Keratinocyte (primary cell): ENCODE data around the gene SSX3. TPM values are rescaled to one million over a fixed set of nuclear protein-coding genes. Genes with fewer than 3 reads are reported as not detected.
"Not testable (repeated sequence)": the region's sequence is repeated elsewhere in the genome, so short reads cannot be mapped to it uniquely, and the experiment has no call there.

ENCODE experiments used
- DNase-seq: peaks from one replicate; pipeline ENCODE4 v3.0.0-alpha.2; 2011; ENCODE audit warnings: low read depth, missing footprints, low spot score
- FAIRE-seq: peaks from 2 replicates; lab custom pipeline; 2011; peaks lifted over from hg19 to GRCh38; lab: Jason Lieb, UNC
- H2AFZ ChIP-seq: 2 replicates; pipeline ENCODE4 v1.6.0; 2012; ENCODE audit warnings: low read length, control low read depth, inconsistent platforms; ENCODE audit not compliant: control insufficient read depth
- H3K27ac ChIP-seq: 2 replicates; pipeline ENCODE4 v1.5.1; 2011; ENCODE audit warnings: low read length; ENCODE audit not compliant: control insufficient read depth, insufficient read depth
- H3K27me3 ChIP-seq: 3 replicates; pipeline ENCODE4 v1.6.0; 2011; ENCODE audit warnings: low read length; ENCODE audit not compliant: control insufficient read depth, insufficient read depth; ENCODE audit errors: extremely low read depth
- H3K36me3 ChIP-seq, 2 experiments: 2 replicates in 1 of 2; 3 replicates in 1 of 2; pipeline ENCODE4 v1.5.1; 2011; ENCODE audit warnings: low read length in 2 of 2, mild to moderate bottlenecking in 1 of 2; ENCODE audit not compliant: control insufficient read depth in 2 of 2, insufficient read depth in 2 of 2; ENCODE audit errors: extremely low read depth in 1 of 2
- H3K4me1 ChIP-seq: 3 replicates; pipeline ENCODE4 v1.5.1; 2011; ENCODE audit warnings: low read length; ENCODE audit not compliant: control insufficient read depth, insufficient read depth; ENCODE audit errors: extremely low read depth
- H3K4me2 ChIP-seq: 3 replicates; pipeline ENCODE4 v1.6.0; 2011; ENCODE audit warnings: low read depth, low read length; ENCODE audit not compliant: control insufficient read depth, insufficient read depth; ENCODE audit errors: extremely low read depth
- H3K4me3 ChIP-seq, 3 experiments: fragments of 200-600 bp in 1 of 3; sonication (generic) in 1 of 3; 2 replicates in 2 of 3; 3 replicates in 1 of 3; pipeline ENCODE4 v1.5.1; 2011 to 2016; ENCODE audit warnings: low read length in 3 of 3, mild to moderate bottlenecking in 3 of 3, control low read depth in 2 of 3, inconsistent platforms in 1 of 3, low read depth in 1 of 3, mixed read lengths in 1 of 3, mixed run types in 1 of 3, moderate library complexity in 1 of 3; ENCODE audit not compliant: control insufficient read depth in 2 of 3, insufficient read depth in 2 of 3; ENCODE audit errors: extremely low read depth in 1 of 3
- H3K79me2 ChIP-seq: 2 replicates; pipeline ENCODE4 v1.6.0; 2012; ENCODE audit warnings: low read length; ENCODE audit not compliant: control insufficient read depth, insufficient read depth
- H3K9ac ChIP-seq: 3 replicates; pipeline ENCODE4 v1.6.0; 2011; ENCODE audit warnings: low read length; ENCODE audit not compliant: control insufficient read depth, insufficient read depth; ENCODE audit errors: extremely low read depth
- H3K9me1 ChIP-seq: 3 replicates; pipeline ENCODE4 v1.6.0; 2011; ENCODE audit warnings: low read length; ENCODE audit not compliant: control insufficient read depth, insufficient read depth; ENCODE audit errors: extremely low read depth
- H3K9me3 ChIP-seq: 2 replicates; pipeline ENCODE4 v1.5.1; 2012; ENCODE audit warnings: low read depth, low read length; ENCODE audit not compliant: control insufficient read depth
- H4K20me1 ChIP-seq: 3 replicates; pipeline ENCODE4 v1.6.0; 2011; ENCODE audit warnings: low read length; ENCODE audit not compliant: control insufficient read depth, insufficient read depth; ENCODE audit errors: extremely low read depth
- dilution Hi-C: fragments of 300-500 bp; cut with MboI; formaldehyde crosslinking; loops from one replicate; pipeline ENCODE4 v1.7.0; 2020; ENCODE audit warnings: low sequenced_read_pairs; ENCODE audit not compliant: extremely low pct_ligation_motif_present
- polyA minus RNA-seq, 3 experiments: library from RNA; depleted of rRNA, polyadenylated mRNA; stranded (reverse); fragments of >200 nt; gene quantifications; 1 replicate in 1 of 3; 2 replicates in 1 of 3; 3 replicates in 1 of 3; pipeline ENCODE4 v1.2.3, GENCODE V29; 2011
- polyA plus RNA-seq, 5 experiments: library from polyadenylated mRNA; depleted of rRNA in 3 of 5; stranded (reverse) in 3 of 5; stranded (forward) in 1 of 5; unstranded in 1 of 5; fragments of >200 nt; gene quantifications; 1 replicate in 1 of 5; 2 replicates in 3 of 5; 3 replicates in 1 of 5; pipeline versions ENCODE4 v1.2.1 to v1.2.3, GENCODE V29; 2011 to 2012; ENCODE audit warnings: missing spikeins in 2 of 5, low read depth in 1 of 5, low replicate concordance in 1 of 5

Gene SSX3
- polyA plus RNA-seq (not detected in 3 replicates), polyA minus RNA-seq (not detected in 3 replicates)
- not detected for polyA plus RNA-seq (2011; ENCODE audit: low read depth)
- polyA plus RNA-seq (2011; cell fraction: cytosol; rRNA removed): not detected in 2 replicates
- not detected in 2 replicates for polyA plus RNA-seq (2011; cell fraction: nucleus; rRNA removed)
- not detected in 2 replicates for polyA plus RNA-seq (2012; ENCODE audit: low replicate concordance)
- polyA minus RNA-seq (2011; cell fraction: cytosol; rRNA and poly(A)+ RNA removed): not detected
- not detected in 2 replicates for polyA minus RNA-seq (2011; cell fraction: nucleus; rRNA and poly(A)+ RNA removed)

DNA sequence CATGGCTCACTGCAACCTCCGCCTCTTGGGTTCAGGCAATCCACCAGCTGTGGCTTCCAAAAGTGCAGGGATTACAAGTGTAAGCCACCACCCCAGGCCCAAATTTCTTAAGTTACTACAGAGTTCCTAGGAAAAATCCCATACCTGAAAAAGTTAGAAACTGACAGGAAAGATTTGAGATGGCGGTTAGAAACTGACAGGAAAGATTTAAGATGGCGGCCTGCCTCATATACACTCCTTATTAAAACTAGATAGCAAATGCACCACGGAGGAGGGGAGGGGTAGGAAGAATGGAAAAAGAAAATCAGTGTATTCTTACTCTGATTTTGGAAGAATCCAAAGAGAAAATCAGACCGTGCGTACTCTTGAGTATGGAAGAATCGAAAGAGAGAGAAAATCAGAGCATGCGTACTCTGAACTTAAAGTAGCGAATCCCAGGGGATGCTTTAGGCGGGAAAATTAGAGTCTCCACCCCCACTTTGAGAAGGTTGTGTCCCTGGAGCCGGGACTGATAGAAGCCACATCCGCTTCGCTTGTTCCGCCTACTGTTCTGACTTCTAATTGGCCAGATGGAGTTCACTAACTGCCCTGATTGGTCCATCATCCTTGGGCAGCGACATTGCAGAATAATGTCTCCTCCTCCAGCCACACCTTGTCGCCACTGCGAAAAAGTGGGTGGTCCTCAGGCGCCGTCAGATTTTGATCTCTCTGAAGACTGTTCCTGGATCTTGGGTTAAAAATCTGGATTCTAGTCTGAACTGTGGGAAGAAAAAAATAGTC, at the start of gene SSX3:
TSS of gene SSX3 (minus strand) at position 389 of the 780 bp plus-strand sequence. CDS start 1,454 bp downstream, outside the sequence.
- H3K9me3 ChIP-seq, H3K4me2 ChIP-seq, H3K27ac ChIP-seq, H3K4me3 ChIP-seq, H2AFZ ChIP-seq, H3K27me3 ChIP-seq, H3K9me1 ChIP-seq, H4K20me1 ChIP-seq, H3K9ac ChIP-seq, dilution Hi-C loops, H3K79me2 ChIP-seq, FAIRE-seq, H3K36me3 ChIP-seq, DNase-seq, H3K4me1 ChIP-seq: not testable (repeated sequence)

DNA sequence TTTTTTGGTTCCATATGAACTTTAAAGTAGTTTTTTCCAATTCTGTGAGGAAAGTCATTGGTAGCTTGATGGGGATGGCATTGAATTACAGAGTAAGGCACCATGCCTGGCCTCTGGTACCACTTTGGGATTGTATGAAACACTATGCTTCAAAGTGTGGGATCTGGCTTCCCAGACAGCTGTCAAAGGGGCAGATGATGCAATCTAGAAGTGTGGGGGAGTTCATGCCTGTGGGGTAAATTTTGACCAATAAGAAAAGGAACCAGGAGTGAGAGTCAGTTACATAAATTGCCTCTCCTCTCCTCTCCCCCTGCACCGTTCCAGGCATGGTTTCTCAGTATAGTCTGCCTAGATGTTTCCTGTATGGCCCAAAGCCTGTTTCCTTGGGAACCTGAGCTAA, 41.3 kb upstream of the SSX3 start:
- H2AFZ ChIP-seq, H3K36me3 ChIP-seq, H3K27ac ChIP-seq, H3K4me3 ChIP-seq, DNase-seq, H3K4me2 ChIP-seq, H3K9me1 ChIP-seq, H4K20me1 ChIP-seq, H3K9ac ChIP-seq, H3K9me3 ChIP-seq, H3K4me1 ChIP-seq, H3K27me3 ChIP-seq, dilution Hi-C loops, H3K79me2 ChIP-seq, FAIRE-seq: not testable (repeated sequence)

GRCh38 chrX:48396931-48397330, 40.4 kb upstream of the SSX3 start:
- H3K4me2 ChIP-seq, H4K20me1 ChIP-seq, H3K36me3 ChIP-seq, DNase-seq, H3K9me1 ChIP-seq, FAIRE-seq, H3K79me2 ChIP-seq, H2AFZ ChIP-seq, H3K4me3 ChIP-seq, H3K27me3 ChIP-seq, H3K9ac ChIP-seq, H3K27ac ChIP-seq, H3K9me3 ChIP-seq, H3K4me1 ChIP-seq, dilution Hi-C loops: not testable (repeated sequence)

GRCh38 chrX:48383239-48383638, 26.7 kb upstream of the SSX3 start, which contains the start of gene SSX4:
Gene SSX4 (plus strand): TSS chrX:48383539. CDS start chrX:48384054, 515 bp downstream.
- H3K36me3 ChIP-seq, H3K9me3 ChIP-seq, H3K4me3 ChIP-seq, H3K27ac ChIP-seq, H3K9me1 ChIP-seq, DNase-seq, H4K20me1 ChIP-seq, H2AFZ ChIP-seq, H3K9ac ChIP-seq, FAIRE-seq, H3K4me2 ChIP-seq, dilution Hi-C loops, H3K79me2 ChIP-seq, H3K27me3 ChIP-seq, H3K4me1 ChIP-seq: not testable (repeated sequence)

DNA sequence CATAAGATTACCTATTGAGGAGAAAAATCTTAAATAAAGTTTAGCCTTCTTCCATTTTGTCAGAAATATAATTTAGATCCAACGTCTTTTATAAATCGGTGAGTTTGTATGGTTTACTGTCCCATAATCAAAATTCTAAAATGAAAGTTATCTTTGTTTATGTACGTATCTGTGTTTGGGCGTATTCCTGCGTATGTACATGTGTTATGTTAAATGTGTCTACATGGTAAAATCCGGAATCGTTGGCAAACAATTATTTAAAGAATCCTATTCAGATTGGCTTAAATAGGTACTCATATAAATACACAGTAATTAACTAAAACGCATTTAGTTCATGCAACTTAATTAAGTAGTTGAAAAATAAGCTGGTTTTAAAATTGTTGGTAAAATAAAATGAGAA, 13.9 kb upstream of the SSX3 start:
- H3K79me2 ChIP-seq, H3K27ac ChIP-seq, H3K27me3 ChIP-seq, H3K9me1 ChIP-seq, dilution Hi-C loops, DNase-seq, H3K4me3 ChIP-seq, H3K4me2 ChIP-seq, H3K4me1 ChIP-seq, FAIRE-seq, H3K36me3 ChIP-seq, H3K9me3 ChIP-seq, H3K9ac ChIP-seq, H2AFZ ChIP-seq, H4K20me1 ChIP-seq: not testable (repeated sequence)
